Stimulated activated effector memory CD8-positive, alpha-beta T cell treated with anti-CD3 and anti-CD28 coated beads, Interleukin-12 subunit alpha, Interleukin-12 subunit beta, amount 100 ng/mL, for 72 hours (primary cell): ENCODE measurements around the gene CIB4.

Experiments
- ATAC-seq: fragments of 150-1000 bp; cut with Tn5 transposase; 2 replicates; pipeline ENCODE4 v1.10.0; 2021
- DNase-seq, 2 donors: peaks; one replicate each; pipeline ENCODE4 v3.0.0; 2021 to 2022; ENCODE audit warnings: low spot score in 2 of 2
- H3K27ac Mint-ChIP-seq: one replicate; pipeline ENCODE4 v1.8.0; 2022; ENCODE audit warnings: mild to moderate bottlenecking, mixed read lengths
- H3K36me3 Mint-ChIP-seq: one replicate; pipeline ENCODE4 v1.8.0; 2022; ENCODE audit warnings: mild to moderate bottlenecking, mixed read lengths
- H3K4me1 Mint-ChIP-seq: one replicate; pipeline ENCODE4 v1.8.0; 2022; ENCODE audit warnings: mixed read lengths
- H3K4me3 Mint-ChIP-seq: one replicate; pipeline ENCODE4 v1.8.0; 2022; ENCODE audit warnings: mild to moderate bottlenecking, mixed read lengths
- H3K9me3 Mint-ChIP-seq: one replicate; pipeline ENCODE4 v1.8.0; 2022; ENCODE audit warnings: mixed read lengths

Gene CIB4

DNA sequence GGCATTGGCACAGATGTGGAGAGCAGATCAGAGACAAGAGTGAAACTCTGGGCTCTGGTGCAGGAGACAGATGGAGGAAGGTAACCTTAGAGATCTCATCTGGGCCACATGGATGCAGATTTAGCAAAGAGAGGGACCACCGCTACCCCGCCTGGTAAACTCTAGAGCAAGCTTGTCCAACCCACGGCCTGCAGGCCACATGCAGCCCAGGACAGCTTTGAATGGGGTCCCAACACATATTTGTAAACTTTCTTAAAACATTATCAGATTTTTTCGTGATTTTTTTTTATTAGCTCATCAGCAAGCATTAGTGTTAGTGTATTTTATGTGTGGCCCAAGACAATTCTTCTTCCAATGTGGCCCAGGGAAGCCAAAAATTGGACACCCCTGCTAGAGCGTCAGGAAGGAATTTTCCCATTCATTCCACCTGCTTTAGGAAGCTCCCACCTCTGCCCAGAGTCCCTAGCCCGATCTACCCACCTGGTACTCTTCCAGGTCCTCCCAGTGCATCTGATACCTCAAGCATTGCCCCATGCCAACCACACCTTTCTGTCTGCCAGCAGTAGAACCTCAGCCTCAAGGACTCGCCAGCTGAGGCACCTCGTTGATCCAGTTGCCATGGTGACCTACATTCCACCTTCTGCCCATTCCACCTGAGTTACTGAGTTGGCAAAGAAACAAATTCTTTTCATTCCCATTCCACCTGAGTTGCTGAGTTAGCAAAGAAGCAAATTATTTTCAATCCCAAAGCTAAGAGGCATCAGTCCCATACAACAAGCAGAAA lies at the start of gene CIB4:
Gene CIB4 (minus strand): TSS at position 586 of the 784 bp plus-strand sequence. CDS start 52 bp downstream, at position 534.
- Mint-ChIP-seq H3K4me3 (no peak within 1 kb of the TSS), H3K27ac (no peak within 1 kb of the TSS), H3K4me1 (peaks cover 6% of the 10 kb centered on the region), H3K36me3 (no peaks in the 10 kb centered on the region), H3K9me3 (no peaks in the 10 kb centered on the region)
- DNase-seq: no peak
- ATAC-seq: no peak

DNA sequence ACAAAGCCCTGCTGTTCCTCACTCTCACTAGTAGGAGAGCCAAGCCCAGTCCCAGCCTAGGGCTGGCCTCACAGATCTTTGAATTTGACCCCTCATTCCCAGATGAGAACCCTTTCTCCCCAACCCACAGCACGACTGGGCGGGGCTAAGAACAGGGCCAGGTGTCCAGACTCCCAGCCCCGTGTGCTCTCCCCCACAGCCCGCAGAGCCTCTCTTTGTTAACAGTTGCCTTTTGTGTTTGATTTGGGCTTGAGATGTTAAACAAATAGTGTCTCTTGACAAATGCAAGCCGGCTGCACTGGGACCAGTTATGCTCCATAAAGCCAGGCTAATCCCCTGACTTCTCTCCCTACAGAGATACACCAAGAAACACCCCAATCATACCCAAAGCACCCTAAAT lies 46.6 kb upstream of the CIB4 start:
- ATAC-seq: no peak
- H3K4me3 Mint-ChIP-seq: no peak overlapping the region
- H3K9me3 Mint-ChIP-seq: no peaks in the 10 kb centered on the region

DNA sequence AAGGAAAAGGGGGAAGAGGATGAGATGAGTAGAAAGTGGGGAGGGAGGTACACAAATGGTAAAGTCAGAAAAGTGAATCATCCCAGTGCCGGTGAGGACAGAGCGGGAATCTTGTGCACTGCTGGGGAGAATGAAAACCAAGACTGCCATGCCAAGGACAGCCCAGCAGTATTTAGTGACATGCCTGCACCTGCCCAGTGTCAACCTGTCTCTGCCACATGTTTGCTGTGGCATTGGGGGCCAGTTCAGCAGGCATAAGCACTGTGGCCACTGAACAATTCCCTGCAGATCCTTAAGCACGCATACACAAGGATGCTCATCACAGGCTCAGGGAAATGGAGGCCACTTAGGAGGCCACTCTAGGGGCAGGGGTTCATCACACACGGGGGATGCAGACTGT lies 46.2 kb upstream of the CIB4 start:
- Mint-ChIP-seq H3K4me3 (no peak overlapping the region), H3K9me3 (no peaks in the 10 kb centered on the region), H3K36me3 (no peaks in the 10 kb centered on the region), H3K4me1 (peaks cover 4% of the 10 kb centered on the region), H3K27ac (no peak overlapping the region)
- DNase-seq: no peak
- ATAC-seq: no peak

More for the DNA sequence above, 46.6 kb upstream of the CIB4 start:
- no peaks in the 10 kb centered on the region for H3K36me3 Mint-ChIP-seq
- H3K27ac Mint-ChIP-seq: no peak overlapping the region
- H3K4me1 Mint-ChIP-seq: peaks cover 6% of the 10 kb centered on the region
- DNase-seq: no peak

DNA sequence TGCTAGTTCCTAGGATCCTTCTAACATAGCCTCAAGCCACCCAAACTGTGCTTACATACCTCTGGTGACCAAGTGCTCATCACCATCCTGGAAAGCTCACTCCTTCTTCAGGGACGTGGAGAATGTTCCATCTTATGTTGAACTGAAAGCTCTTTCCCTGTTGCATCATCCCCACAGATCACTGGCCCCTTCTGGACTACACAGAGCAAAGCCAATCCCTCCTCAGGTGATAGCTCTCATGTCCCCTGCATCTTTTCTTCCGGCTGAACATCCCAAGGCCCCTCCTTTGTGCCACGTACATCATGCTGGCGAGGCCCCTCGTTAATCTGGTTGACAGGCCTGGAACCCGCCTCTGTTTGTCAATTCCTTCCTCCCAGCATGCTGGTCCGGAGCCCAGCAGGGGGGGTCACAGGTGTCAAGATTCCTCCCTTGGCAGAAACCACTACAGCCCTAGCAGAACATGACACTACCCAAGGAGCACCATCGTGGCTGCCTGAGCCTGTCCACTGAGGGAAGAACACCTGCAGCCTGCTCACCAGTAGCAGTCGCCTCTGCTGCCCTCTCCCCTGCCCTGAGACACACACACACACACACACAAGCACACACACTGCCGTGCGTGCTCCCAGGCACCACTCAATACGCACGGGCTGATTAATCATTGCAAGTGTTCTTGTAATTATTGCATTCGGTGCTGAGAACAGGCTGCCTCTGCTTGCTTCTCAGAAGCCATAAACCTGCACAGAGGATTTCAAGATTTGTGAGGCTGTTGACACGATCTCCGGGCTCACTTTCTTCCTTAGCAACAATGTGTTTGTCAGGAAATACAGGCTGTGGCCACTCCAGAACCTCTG lies 45.0 kb upstream of the CIB4 start:
- no peak for DNase-seq
- Mint-ChIP-seq H3K36me3 (no peaks in the 10 kb centered on the region), H3K27ac (no peak overlapping the region), H3K9me3 (no peaks in the 10 kb centered on the region), H3K4me3 (no peak overlapping the region), H3K4me1 (no peaks in the 10 kb centered on the region)
- ATAC-seq: no peak

DNA sequence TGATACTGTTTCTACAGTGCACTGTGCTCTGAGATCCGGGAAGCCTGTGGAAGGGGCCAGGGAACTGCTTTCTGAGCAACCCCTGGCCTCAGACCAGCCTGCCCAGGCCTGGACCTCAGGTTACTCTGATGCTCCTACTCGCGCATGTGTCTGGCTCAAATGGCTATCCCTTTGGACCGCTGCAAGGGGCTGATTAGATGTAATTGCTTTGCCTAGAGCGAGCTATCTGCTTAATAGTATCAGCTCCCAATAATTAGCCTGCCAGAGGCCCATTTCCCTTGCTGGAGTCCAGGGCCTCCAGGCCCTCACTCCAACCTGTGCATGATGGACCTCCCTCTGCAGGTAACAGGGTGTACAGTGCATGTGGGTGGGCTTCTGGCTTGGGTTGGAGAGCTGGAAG lies 44.2 kb upstream of the CIB4 start:
- no peaks in the 10 kb centered on the region for H3K36me3 Mint-ChIP-seq
- no peaks in the 10 kb centered on the region for H3K9me3 Mint-ChIP-seq
- DNase-seq (no peak), ATAC-seq (no peak)
- no peaks in the 10 kb centered on the region for H3K4me1 Mint-ChIP-seq
- no peak overlapping the region for H3K4me3 Mint-ChIP-seq
- no peak overlapping the region for H3K27ac Mint-ChIP-seq

DNA sequence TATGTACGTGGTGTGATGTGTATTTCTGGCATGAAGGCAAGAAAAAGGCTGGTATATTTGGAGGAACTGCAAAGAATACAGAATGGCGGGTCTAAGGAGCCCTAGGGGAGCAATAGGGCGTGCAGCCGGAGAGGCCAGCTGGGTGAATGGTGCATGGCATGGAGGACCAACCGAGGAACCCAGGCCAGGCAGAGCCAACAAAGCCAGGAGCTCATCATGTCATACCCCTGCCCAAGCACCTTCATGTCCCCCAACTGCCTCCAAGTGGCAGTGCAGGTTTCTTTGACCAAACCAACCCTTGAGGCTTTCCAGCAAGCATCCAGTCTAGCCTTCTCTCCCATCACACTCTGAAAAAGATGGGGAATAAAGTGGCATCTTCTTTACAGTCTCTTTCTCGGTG lies 42.4 kb upstream of the CIB4 start:
- Mint-ChIP-seq H3K36me3 (no peaks in the 10 kb centered on the region), H3K4me1 (no peaks in the 10 kb centered on the region), H3K9me3 (no peaks in the 10 kb centered on the region), H3K27ac (no peak overlapping the region), H3K4me3 (no peak overlapping the region)
- no peak for ATAC-seq
- no peak for DNase-seq

DNA sequence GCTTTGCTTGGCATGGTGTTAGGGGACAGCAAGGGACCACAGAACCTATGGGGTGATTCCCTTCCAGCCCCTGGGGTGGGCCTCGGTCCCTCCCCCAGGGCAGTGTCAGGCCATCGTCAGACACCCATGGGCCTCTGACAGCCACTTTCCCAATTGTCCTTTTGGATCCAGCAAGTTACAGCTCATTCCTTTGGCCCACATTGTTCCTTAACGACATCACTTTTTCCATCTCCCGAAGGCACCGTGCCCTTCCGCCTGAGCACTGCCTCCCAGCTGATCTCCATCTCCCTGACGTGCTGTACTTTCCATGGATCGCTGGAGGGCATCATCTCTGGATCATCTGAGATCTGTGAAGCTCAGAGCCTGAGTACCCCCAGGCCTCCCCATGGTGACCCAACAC lies 41.0 kb upstream of the CIB4 start:
- H3K27ac Mint-ChIP-seq: no peak overlapping the region
- H3K9me3 Mint-ChIP-seq: no peaks in the 10 kb centered on the region
- no peaks in the 10 kb centered on the region for H3K36me3 Mint-ChIP-seq
- H3K4me3 Mint-ChIP-seq: no peak overlapping the region
- H3K4me1 Mint-ChIP-seq: no peaks in the 10 kb centered on the region
- ATAC-seq (no peak), DNase-seq (no peak)

DNA sequence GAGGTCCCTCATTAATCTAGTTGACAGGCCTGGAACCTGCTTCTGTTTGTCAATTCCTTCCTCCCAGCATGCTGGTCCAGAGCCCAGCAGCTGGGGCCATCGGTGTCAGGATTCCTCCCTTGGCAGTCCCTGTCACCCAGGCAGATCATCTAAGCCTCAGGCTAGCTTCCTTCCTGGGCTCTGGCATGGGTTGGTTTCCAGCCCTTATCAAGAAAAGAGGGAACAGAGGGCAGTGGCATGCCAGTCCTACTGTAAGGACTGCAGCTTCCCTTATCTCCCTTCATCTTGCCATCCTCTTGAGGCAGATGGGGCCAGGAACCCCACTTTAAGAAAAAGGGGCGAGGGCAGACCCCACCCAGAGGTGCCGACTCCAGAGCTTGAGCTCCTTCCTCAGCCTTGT lies 40.5 kb upstream of the CIB4 start:
- Mint-ChIP-seq H3K27ac (no peak overlapping the region), H3K36me3 (no peaks in the 10 kb centered on the region), H3K9me3 (no peaks in the 10 kb centered on the region), H3K4me1 (no peaks in the 10 kb centered on the region), H3K4me3 (no peak overlapping the region)
- no peak for DNase-seq
- ATAC-seq: no peak

DNA sequence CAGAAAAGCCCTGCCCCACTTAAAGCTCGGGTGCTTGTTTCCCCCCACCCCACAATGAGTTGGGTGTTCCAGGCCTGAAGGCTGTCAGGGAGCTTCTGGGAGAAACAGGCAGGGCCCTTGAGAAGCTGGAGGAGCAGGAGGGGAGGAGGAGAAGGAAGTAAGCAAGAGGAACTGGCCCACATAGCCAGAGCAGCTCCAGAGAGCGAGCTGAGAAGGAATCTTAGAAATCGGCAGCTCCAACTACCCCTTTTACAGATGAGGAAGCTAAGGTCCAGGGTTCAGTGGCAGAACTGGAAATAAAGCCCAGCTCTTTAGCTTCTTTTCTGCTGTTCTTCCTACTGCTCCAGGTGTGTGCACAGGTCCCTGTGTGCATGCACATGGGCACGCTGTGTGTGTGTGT lies 38.7 kb upstream of the CIB4 start:
- no peak for DNase-seq
- no peaks in the 10 kb centered on the region for H3K4me1 Mint-ChIP-seq
- no peaks in the 10 kb centered on the region for H3K9me3 Mint-ChIP-seq
- no peak overlapping the region for H3K4me3 Mint-ChIP-seq
- no peak overlapping the region for H3K27ac Mint-ChIP-seq
- H3K36me3 Mint-ChIP-seq: no peaks in the 10 kb centered on the region
- no peak for ATAC-seq

DNA sequence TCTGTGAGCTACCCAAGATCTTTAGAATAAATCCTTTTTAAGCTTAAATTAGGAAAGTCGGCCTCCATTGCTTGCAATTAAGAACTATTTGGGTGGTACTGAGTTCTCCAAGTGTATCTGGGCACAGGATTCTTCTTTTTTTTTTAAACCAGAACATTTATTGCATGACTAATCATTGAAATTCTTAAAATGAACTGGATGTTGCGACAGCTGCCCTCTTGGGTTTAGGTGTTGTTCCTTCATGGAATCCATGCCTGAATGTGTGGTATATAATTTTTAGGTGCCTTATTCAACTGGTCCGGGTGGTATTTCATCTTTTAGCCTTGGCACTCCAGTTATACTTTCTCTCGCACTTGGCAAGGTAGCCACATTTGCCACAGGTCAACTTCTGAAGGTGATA lies 36.9 kb upstream of the CIB4 start:
- H3K9me3 Mint-ChIP-seq: no peaks in the 10 kb centered on the region
- DNase-seq (no peak), ATAC-seq (no peak)
- no peak overlapping the region for H3K4me3 Mint-ChIP-seq
- no peaks in the 10 kb centered on the region for H3K36me3 Mint-ChIP-seq
- no peak overlapping the region for H3K27ac Mint-ChIP-seq
- H3K4me1 Mint-ChIP-seq: no peaks in the 10 kb centered on the region

DNA sequence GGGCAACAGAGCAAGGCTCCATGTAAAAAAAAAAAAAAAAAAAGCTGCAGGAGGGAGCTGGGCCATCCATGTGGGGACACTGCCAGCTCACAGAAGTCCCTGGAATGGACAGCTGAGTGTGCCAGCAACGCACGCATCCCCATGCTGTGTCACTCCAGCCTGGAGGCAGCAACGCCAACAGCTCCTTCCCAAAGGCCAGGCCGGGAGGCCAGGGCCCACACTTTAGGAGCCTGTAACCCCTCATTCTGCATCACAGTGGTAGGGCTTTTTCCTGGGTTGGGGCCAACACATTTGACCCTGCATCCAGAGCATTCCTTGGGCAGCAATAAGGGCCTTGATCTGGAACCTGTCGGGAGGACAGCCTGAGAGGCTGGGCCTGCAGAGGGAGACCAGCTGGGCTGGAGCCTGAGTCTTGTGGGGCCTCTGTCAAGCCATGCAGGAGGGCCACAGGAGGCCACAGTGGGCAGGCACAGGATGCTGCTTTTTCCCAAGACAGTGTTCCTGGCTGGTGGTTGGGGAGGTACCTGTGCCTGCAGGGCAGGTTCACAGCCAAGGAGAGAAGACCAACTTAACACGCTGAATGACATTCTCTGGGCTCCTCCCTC lies 34.6 kb upstream of the CIB4 start:
- H3K4me3 Mint-ChIP-seq: no peak overlapping the region
- H3K27ac Mint-ChIP-seq: no peak overlapping the region
- no peak for DNase-seq
- H3K4me1 Mint-ChIP-seq: no peaks in the 10 kb centered on the region
- ATAC-seq: no peak
- no peaks in the 10 kb centered on the region for H3K9me3 Mint-ChIP-seq
- no peaks in the 10 kb centered on the region for H3K36me3 Mint-ChIP-seq

DNA sequence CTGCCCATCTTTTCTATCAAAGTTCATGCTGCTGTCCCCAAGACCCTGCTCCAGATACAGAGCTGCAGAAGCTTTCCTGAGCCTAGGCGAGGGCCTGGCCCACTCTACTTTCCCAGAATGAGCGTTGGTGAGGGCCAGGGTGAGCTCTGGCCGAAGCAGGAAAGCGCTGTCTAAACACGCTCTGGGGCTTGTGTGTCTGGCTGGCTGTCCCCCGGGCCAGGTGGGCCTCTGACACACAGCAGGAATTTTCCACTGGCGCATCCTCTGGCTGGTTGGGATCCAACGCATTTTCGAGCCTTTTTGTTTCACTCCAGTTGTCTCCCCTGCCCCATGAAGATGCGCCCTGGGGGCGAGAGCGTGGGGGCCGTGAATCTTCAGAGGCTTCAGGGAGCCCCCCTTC lies 33.6 kb upstream of the CIB4 start:
- no peaks in the 10 kb centered on the region for H3K4me1 Mint-ChIP-seq
- H3K4me3 Mint-ChIP-seq: no peak overlapping the region
- ATAC-seq (no peak), DNase-seq (no peak)
- no peak overlapping the region for H3K27ac Mint-ChIP-seq
- no peaks in the 10 kb centered on the region for H3K36me3 Mint-ChIP-seq
- no peaks in the 10 kb centered on the region for H3K9me3 Mint-ChIP-seq

DNA sequence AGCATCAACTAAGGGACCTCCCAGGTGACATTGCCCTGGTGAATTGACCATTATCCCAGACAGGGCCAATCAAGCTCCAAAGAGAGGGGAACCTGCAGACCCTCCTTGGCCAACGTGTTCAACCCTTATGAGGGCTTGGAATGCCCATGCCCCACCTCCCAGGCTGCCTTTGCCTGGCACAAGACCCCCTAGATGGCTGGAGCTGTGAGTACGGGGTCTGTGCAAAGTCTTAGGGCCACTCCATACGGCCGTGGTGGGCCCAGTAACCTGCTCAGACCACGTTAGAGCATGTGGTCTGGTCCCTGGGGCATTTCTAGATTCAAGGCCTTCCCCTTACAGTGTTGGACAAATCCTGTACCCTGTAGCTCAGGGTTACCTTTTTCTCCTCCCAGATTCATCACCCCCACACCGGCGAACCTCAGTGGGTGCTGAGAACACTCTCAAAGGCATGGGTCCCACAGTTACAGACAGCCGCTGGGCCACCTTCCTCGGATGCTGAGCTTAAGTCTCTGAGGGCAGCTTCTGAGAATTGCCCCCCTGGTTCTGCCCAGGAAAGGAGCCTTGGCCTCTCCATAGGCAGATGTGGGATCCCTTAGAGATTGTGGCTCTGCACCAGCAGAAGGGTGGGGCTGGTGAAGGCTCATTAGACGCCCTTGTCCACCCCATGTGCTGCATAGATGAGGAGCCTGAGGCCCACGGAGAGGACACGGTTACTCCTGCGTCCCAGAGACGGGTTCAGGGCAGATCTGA lies 33.0 kb upstream of the CIB4 start:
- ATAC-seq (no peak), DNase-seq (no peak)
- Mint-ChIP-seq H3K36me3 (no peaks in the 10 kb centered on the region), H3K4me1 (no peaks in the 10 kb centered on the region), H3K4me3 (no peak overlapping the region), H3K27ac (no peak overlapping the region), H3K9me3 (no peaks in the 10 kb centered on the region)

DNA sequence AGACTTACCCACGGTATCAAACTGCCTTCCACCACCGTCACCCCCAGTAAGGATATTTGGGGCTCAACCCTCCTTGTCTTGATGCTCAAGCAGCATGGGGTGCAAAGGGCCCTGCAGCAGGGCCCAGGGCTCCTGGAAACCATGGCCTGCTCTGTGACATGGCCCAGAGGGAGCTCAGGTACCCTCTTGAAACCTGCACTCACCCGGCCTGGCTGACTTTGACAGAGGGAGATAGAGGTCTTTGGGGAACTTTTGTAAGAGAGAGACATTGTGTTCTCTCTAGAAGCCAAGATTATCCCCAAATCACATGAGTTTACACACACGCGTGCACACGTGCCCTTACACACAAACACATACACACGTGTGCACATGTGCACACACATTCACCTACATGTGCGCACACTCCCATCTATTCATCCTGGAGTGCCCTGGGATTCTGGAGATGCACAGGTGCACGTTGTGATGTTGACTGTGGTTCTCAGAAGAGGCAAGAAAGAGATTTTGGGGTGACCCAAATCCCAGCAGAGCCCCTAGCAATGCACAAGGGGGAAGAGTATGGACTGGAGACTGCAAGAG lies 31.7 kb upstream of the CIB4 start:
- ATAC-seq: no peak
- Mint-ChIP-seq H3K27ac (no peak overlapping the region), H3K4me1 (no peaks in the 10 kb centered on the region)

More for the DNA sequence above, 31.7 kb upstream of the CIB4 start:
- Mint-ChIP-seq H3K36me3 (no peaks in the 10 kb centered on the region), H3K4me3 (no peak overlapping the region), H3K9me3 (no peaks in the 10 kb centered on the region)
- DNase-seq: no peak
